ENCODE results near the gene GDPD3.

The GDPD3 gene

GRCh38 chr16:30108059-30108850 is 5.1 kb downstream of the GDPD3 start:
- no peak overlapping the region for H3K4me3 ChIP-seq (ENCODE audit: low read length)
- DNase-seq (ENCODE audit: low read depth) = no peak
- no peak for TF ChIP-seq CTCF (conservative IDR thresholded peaks at IDR 0.05; ENCODE audit: low read depth, low read length)

- DNase-seq (ENCODE audit: low read depth) = no peak
- no peak overlapping the region for H3K4me3 ChIP-seq (ENCODE audit: low read length)
- no peak for TF ChIP-seq CTCF (conservative IDR thresholded peaks at IDR 0.05; ENCODE audit: low read depth, low read length)
These were observed 8.8 kb downstream of the GDPD3 start for GRCh38 chr16:30104492-30104891.

GRCh38 chr16:30104090-30104489 is 9.2 kb downstream of the GDPD3 start:
- no peak overlapping the region for H3K4me3 ChIP-seq (ENCODE audit: low read length)
- TF ChIP-seq CTCF (conservative IDR thresholded peaks at IDR 0.05; ENCODE audit: low read depth, low read length) = no peak
- no peak for DNase-seq (ENCODE audit: low read depth)

GRCh38 chr16:30096862-30097563 is 16.3 kb downstream of the GDPD3 start:
- no peak overlapping the region for H3K4me3 ChIP-seq (ENCODE audit: low read length)
- no peak for DNase-seq (ENCODE audit: low read depth)
- no peak for TF ChIP-seq CTCF (conservative IDR thresholded peaks at IDR 0.05; ENCODE audit: low read depth, low read length)

- peak; percentile 62 for DNase-seq (ENCODE audit: low read depth)
- H3K4me3 ChIP-seq (ENCODE audit: low read length) = peak within 1 kb of the TSS; percentile 58
- TF ChIP-seq CTCF (conservative IDR thresholded peaks at IDR 0.05; ENCODE audit: low read depth, low read length) = no peak
These were observed 17.1 kb downstream of the GDPD3 start, which contains the start of gene YPEL3 for GRCh38 chr16:30096105-30096861. Gene YPEL3, minus strand, starts transcription at chr16:30096213. Its CDS starts 731 bp downstream, at chr16:30095482.

- DNase-seq (ENCODE audit: low read depth) = no peak
- peak overlapping the region; percentile 58 for H3K4me3 ChIP-seq (ENCODE audit: low read length)
- no peak for TF ChIP-seq CTCF (conservative IDR thresholded peaks at IDR 0.05; ENCODE audit: low read depth, low read length)
These were observed 17.9 kb downstream of the GDPD3 start for GRCh38 chr16:30095166-30096078.

Data from retinal pigment epithelial cell (primary cell).